SK-N-SH (cell line): ENCODE data around the gene CHRNG. TPM values are rescaled to one million over a fixed set of nuclear protein-coding genes. Genes with fewer than 3 reads are reported as not detected.
A peak's percentile ranks its signal among the peaks of the same experiment; 100 is the strongest.

Experiments used
- CTCF ChIA-PET: fragments of 300-600, 350-600 bp; formaldehyde crosslinking; extraction: SDS; loops from one replicate; lab custom pipeline; 2021; lab: Yijun Ruan, JAX
- POLR2A ChIA-PET: fragments of 350-600 bp; sonication (Branson Sonifier 250); formaldehyde crosslinking; extraction: SDS; loops from one replicate; lab custom pipeline; 2020; ENCODE audit warnings: antibody characterized with exemption, inconsistent platforms; lab: Yijun Ruan, JAX
- DNase-seq: peaks from one replicate; pipeline ENCODE4 v3.0.0; 2012
- H2AFZ ChIP-seq: fragments of 200-600 bp; sonication (generic); 2 replicates; pipeline ENCODE4 v1.8.1; 2016; ENCODE audit warnings: antibody characterized with exemption, mild to moderate bottlenecking, low read depth
- H3F3A ChIP-seq: fragments of 200-600 bp; sonication (generic); replicated peaks from 2 replicates; pipeline ENCODE3; 2016; ENCODE audit warnings: antibody characterized with exemption, mild to moderate bottlenecking; ENCODE audit not compliant: insufficient read depth
- H3K27ac ChIP-seq, 2 experiments: fragments of 200-500 bp in 1 of 2; fragments of 200-600 bp in 1 of 2; sonication (Bioruptor generic) in 1 of 2; sonication (generic), shearing (Covaris generic) in 1 of 2; 2 replicates each; pipeline versions ENCODE4 v1.5.1 to v1.6.1; 2014 to 2016; ENCODE audit warnings: low read depth in 2 of 2, inconsistent platforms in 1 of 2, low read length in 1 of 2, mild to moderate bottlenecking in 1 of 2, mixed read lengths in 1 of 2
- H3K27me3 ChIP-seq: fragments of 200-600 bp; sonication (generic), shearing (Covaris generic); 2 replicates; pipeline ENCODE4 v1.6.1; 2016; ENCODE audit warnings: mixed run types; ENCODE audit not compliant: insufficient read depth
- H3K36me3 ChIP-seq, 2 experiments: fragments of 200-500 bp in 1 of 2; fragments of 200-600 bp in 1 of 2; sonication (Bioruptor generic) in 1 of 2; sonication (generic) in 1 of 2; replicated peaks in 1 of 2; 2 replicates each; pipeline versions ENCODE3 to v1.5.1; 2014 to 2016; ENCODE audit warnings: low read length in 1 of 2, mild to moderate bottlenecking in 1 of 2; ENCODE audit not compliant: insufficient read depth in 2 of 2, control insufficient read depth in 1 of 2
- H3K4me1 ChIP-seq, 2 experiments: fragments of 200-500 bp in 1 of 2; fragments of 200-600 bp in 1 of 2; sonication (Bioruptor generic) in 1 of 2; sonication (generic), shearing (Covaris generic) in 1 of 2; 2 replicates each; pipeline versions ENCODE4 v1.5.1 to v1.6.1; 2014 to 2016; ENCODE audit warnings: low read depth in 1 of 2, low read length in 1 of 2, mixed run types in 1 of 2; ENCODE audit not compliant: insufficient read depth in 2 of 2, control insufficient read depth in 1 of 2
- H3K4me2 ChIP-seq: fragments of 200-600 bp; sonication (generic), shearing (Covaris generic); 2 replicates; pipeline ENCODE4 v1.6.1; 2017; ENCODE audit warnings: mixed run types
- H3K4me3 ChIP-seq, 2 experiments: fragments of 200-500 bp in 1 of 2; fragments of 200-600 bp in 1 of 2; sonication (Bioruptor generic) in 1 of 2; sonication (generic), shearing (Covaris generic) in 1 of 2; 2 replicates each; pipeline versions ENCODE4 v1.5.1 to v1.8.1; 2014 to 2016; ENCODE audit warnings: low read depth in 2 of 2, inconsistent platforms in 1 of 2, low read length in 1 of 2, mild to moderate bottlenecking in 1 of 2, mixed read lengths in 1 of 2, moderate library complexity in 1 of 2
- H3K79me2 ChIP-seq: fragments of 200-600 bp; sonication (generic); 2 replicates; pipeline ENCODE4 v1.8.1; 2017; ENCODE audit warnings: mild to moderate bottlenecking; ENCODE audit not compliant: insufficient read depth
- H3K9ac ChIP-seq: fragments of 200-600 bp; sonication (generic); 2 replicates; pipeline ENCODE4 v1.6.1; 2017; ENCODE audit warnings: mixed run types
- H3K9me2 ChIP-seq: fragments of 200-600 bp; sonication (generic); 2 replicates; pipeline ENCODE4 v1.6.1; 2017; ENCODE audit warnings: mixed run types
- H3K9me3 ChIP-seq: fragments of 200-600 bp; sonication (generic); 2 replicates; pipeline ENCODE4 v1.6.1; 2017; ENCODE audit warnings: mixed run types, mild to moderate bottlenecking, moderate library complexity
- H4K20me1 ChIP-seq: fragments of 200-600 bp; sonication (generic); 2 replicates; pipeline ENCODE4 v1.6.1; 2017; ENCODE audit warnings: mild to moderate bottlenecking, mixed run types; ENCODE audit not compliant: insufficient read depth
- CTCF ChIP-seq: fragments of 200-600 bp; sonication (generic); IDR thresholded peaks from 2 replicates; pipeline ENCODE4 v1.6.1; 2017; ENCODE audit warnings: antibody characterized with exemption, mild to moderate bottlenecking, moderate library complexity
- IRF3 ChIP-seq: fragments of 150-350 bp; IDR thresholded peaks from 2 replicates; pipeline ENCODE4 v1.6.1; 2016; ENCODE audit warnings: mild to moderate bottlenecking, low read depth, low read length
- JUND ChIP-seq: IDR thresholded peaks from 2 replicates; pipeline ENCODE4 v1.4.0; 2012
- MEF2A ChIP-seq: IDR thresholded peaks from 2 replicates; pipeline ENCODE4 v1.4.0; 2012; ENCODE audit warnings: low read depth, borderline replicate concordance
- MXI1 ChIP-seq: IDR thresholded peaks from 2 replicates; pipeline ENCODE4 v1.6.1; 2012; ENCODE audit warnings: mild to moderate bottlenecking, low read depth, low read length, improper control_type of control experiment
- RAD21 ChIP-seq: IDR thresholded peaks from 2 replicates; pipeline ENCODE4 v1.6.1; 2012; ENCODE audit warnings: mild to moderate bottlenecking, low read length
- RCOR1 ChIP-seq: fragments of 150-350 bp; IDR thresholded peaks from 2 replicates; pipeline ENCODE4 v1.6.1; 2017; ENCODE audit warnings: antibody characterized with exemption, low read length
- RXRA ChIP-seq: IDR thresholded peaks from 2 replicates; pipeline ENCODE4 v1.4.0; 2012; ENCODE audit warnings: low read depth, mild to moderate bottlenecking, borderline replicate concordance
- YY1 ChIP-seq: IDR thresholded peaks from 2 replicates; pipeline ENCODE4 v1.4.0; 2012; ENCODE audit warnings: low read depth, mild to moderate bottlenecking
- ZBTB33 ChIP-seq: IDR thresholded peaks from 2 replicates; pipeline ENCODE4 v1.4.0; 2012; ENCODE audit warnings: low read depth, borderline replicate concordance
- WGBS: methylation state at CpG from one replicate; pipeline ENCODE4 v1.1.6; 2017; ENCODE audit warnings: low lambda C conversion rate; 5-methylcytosine and 5-hydroxymethylcytosine counted together
- polyA plus RNA-seq, 3 experiments: library from polyadenylated mRNA; depleted of rRNA; stranded (reverse); fragments of >200 nt; gene quantifications; 2 replicates each; pipeline ENCODE4 v1.2.3, GENCODE V29; 2012

CHRNG gene
- polyA plus RNA-seq, 1 of the 3 experiments (the other 2 are of a cell fraction): not detected

- H3K9me2 ChIP-seq: no peaks in the 10 kb centered on the region
- no peak for DNase-seq
- no peak overlapping the region for H3K9ac ChIP-seq
- no peak overlapping the region for H3K4me3 ChIP-seq
- no peaks in the 10 kb centered on the region for H3K9me3 ChIP-seq
- TF ChIP-seq YY1 (no peak), CTCF (peak; percentile 33; the same call in 1 of the 2 replicates), IRF3 (no peak), RXRA (no peak), MXI1 (no peak), MEF2A (no peak)
- peaks cover 0 to 5% of the 10 kb centered on the region in 2 experiments; a peak in 1 of 4 replicates for H3K4me1 ChIP-seq
- WGBS: 95% methylated on average over 3 of the region's 5 CpGs
- CTCF ChIA-PET: interaction anchor here (0.6 kb wide), 1 partner anchor 396 kb away, joined by 3 read pairs; no protein-coding TSS in a partner anchor
- H3K27ac ChIP-seq: no peak overlapping the region
- no peaks in the 10 kb centered on the region for H3K36me3 ChIP-seq
- H3K4me2 ChIP-seq: no peak overlapping the region
- no peak overlapping the region for H2AFZ ChIP-seq
- H3F3A ChIP-seq: no peaks in the 10 kb centered on the region
- H3K27me3 ChIP-seq: no peaks in the 10 kb centered on the region
- no peaks in the 10 kb centered on the region for H4K20me1 ChIP-seq
- no peaks in the 10 kb centered on the region for H3K79me2 ChIP-seq
- POLR2A ChIA-PET: no interaction called here
These were observed 2.4 kb upstream of the CHRNG start for GRCh38 chr2:232537079-232537478.

- CTCF ChIA-PET: interaction anchor here (1.9 kb wide), 1 partner anchor 15 kb away, joined by 6 read pairs; no protein-coding TSS in a partner anchor
- no peak overlapping the region for H3K9ac ChIP-seq
These were observed 2.0 kb upstream of the CHRNG start for GRCh38 chr2:232537499-232537898.

More at GRCh38 chr2:232537499-232537898, 2.0 kb upstream of the CHRNG start:
- no peak for DNase-seq
- H3F3A ChIP-seq: no peaks in the 10 kb centered on the region
- no peaks in the 10 kb centered on the region for H3K27me3 ChIP-seq
- no peaks in the 10 kb centered on the region for H4K20me1 ChIP-seq
- TF ChIP-seq RAD21 (no peak), JUND (no peak), RXRA (no peak), RCOR1 (no peak), ZBTB33 (no peak), CTCF (no peak), MEF2A (no peak)
- POLR2A ChIA-PET: no interaction called here
- no peaks in the 10 kb centered on the region for H3K79me2 ChIP-seq
- H3K4me2 ChIP-seq: no peak overlapping the region
- WGBS: 79% methylated on average over 2 of the region's 4 CpGs
- H3K9me2 ChIP-seq: no peaks in the 10 kb centered on the region
- H3K27ac ChIP-seq: no peak overlapping the region
- no peak overlapping the region for H3K4me3 ChIP-seq
- H3K36me3 ChIP-seq: no peaks in the 10 kb centered on the region
- no peaks in the 10 kb centered on the region for H3K9me3 ChIP-seq
- peaks cover 0 to 3% of the 10 kb centered on the region in 2 experiments; a peak in 1 of 4 replicates for H3K4me1 ChIP-seq
- H2AFZ ChIP-seq: no peak overlapping the region
